Measurements from ENCODE around the gene ACAP2.

GRCh38 chr3:195438371-195438770 lies 4.4 kb downstream of the ACAP2 start:
- TF ChIP-seq CTCF (conservative IDR thresholded peaks at IDR 0.05) (no peak), ZFX (IDR thresholded peaks at IDR 0.05) (no peak)
